ENCODE data around the gene TRPM2.

TRPM2 gene

GRCh38 chr21:44399955-44400790, 46.8 kb downstream of the TRPM2 start:
- no peaks in the 10 kb centered on the region for H3K9me3 ChIP-seq (ENCODE audit: insufficient read depth, low read length)
- no peak overlapping the region for H3K9ac ChIP-seq (ENCODE audit: low read length)
- no peak overlapping the region for H3K27ac ChIP-seq (ENCODE audit: low read length)

DNA sequence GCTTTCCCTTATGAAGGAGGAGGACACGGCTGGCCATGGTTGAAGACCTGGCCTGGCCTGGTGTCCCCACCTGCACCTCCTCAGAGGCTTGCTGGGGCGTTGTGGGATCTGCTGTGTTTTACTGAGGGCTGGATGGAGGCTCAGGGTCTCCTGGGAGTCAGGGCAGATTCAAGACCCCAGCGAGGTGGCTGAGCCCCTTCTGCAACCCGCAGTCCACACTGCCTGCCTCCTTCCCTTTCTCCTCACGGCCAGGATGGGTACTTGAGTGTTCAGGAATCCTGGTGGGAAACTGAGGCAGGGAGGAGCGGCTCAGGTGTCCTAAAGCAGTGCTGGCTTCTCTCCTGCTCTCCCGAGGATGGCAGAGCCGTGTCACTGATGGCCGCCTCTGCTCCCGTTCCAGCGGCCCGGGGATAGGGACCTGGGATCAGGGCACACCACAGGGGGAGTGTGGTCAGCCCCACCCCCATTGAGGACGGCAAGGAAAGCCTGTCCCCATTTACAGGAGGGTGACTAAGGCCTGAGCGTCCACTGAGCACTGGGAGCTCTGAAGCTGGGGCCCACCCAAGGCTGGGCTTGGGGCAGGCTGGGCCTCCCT, 47.5 kb downstream of the TRPM2 start:
- TF ChIP-seq, protein P1, sequence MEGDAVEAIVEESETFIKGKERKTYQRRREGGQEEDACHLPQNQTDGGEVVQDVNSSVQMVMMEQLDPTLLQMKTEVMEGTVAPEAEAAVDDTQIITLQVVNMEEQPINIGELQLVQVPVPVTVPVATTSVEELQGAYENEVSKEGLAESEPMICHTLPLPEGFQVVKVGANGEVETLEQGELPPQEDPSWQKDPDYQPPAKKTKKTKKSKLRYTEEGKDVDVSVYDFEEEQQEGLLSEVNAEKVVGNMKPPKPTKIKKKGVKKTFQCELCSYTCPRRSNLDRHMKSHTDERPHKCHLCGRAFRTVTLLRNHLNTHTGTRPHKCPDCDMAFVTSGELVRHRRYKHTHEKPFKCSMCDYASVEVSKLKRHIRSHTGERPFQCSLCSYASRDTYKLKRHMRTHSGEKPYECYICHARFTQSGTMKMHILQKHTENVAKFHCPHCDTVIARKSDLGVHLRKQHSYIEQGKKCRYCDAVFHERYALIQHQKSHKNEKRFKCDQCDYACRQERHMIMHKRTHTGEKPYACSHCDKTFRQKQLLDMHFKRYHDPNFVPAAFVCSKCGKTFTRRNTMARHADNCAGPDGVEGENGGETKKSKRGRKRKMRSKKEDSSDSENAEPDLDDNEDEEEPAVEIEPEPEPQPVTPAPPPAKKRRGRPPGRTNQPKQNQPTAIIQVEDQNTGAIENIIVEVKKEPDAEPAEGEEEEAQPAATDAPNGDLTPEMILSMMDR (IDR thresholded peaks at IDR 0.05; ENCODE audit: low read depth, low read length), result no peak
- TF ChIP-seq EZH2phosphoT487 (IDR thresholded peaks at IDR 0.05; ENCODE audit: low read depth), result no peak
- Histone ChIP-seq H3K79me2 (ENCODE audit: low read length) (no peaks in the 10 kb centered on the region), H4K20me1 (ENCODE audit: insufficient read depth, low read length) (no peaks in the 10 kb centered on the region), H2AFZ (ENCODE audit: low read depth, low read length) (no peak overlapping the region), H3K4me2 (ENCODE audit: low read length) (no peak overlapping the region), H3K27ac (ENCODE audit: low read length) (no peak overlapping the region), H3K9ac (ENCODE audit: low read length) (no peak overlapping the region), H3K4me1 (ENCODE audit: low read length) (no peaks in the 10 kb centered on the region), H3K27me3 (ENCODE audit: low read depth, low read length) (no peaks in the 10 kb centered on the region), H3K4me3 (ENCODE audit: low read length) (no peak overlapping the region), H3K9me3 (ENCODE audit: insufficient read depth, low read length) (no peaks in the 10 kb centered on the region), H3K36me3 (replicated peaks; ENCODE audit: low read depth, low read length) (peaks cover 21% of the 10 kb centered on the region)

More at GRCh38 chr21:44399955-44400790, 46.8 kb downstream of the TRPM2 start:
- peaks cover 21% of the 10 kb centered on the region for H3K36me3 ChIP-seq (replicated peaks; ENCODE audit: low read depth, low read length)
- H2AFZ ChIP-seq (ENCODE audit: low read depth, low read length), result no peak overlapping the region
- H3K4me3 ChIP-seq (ENCODE audit: low read length), result no peak overlapping the region
- H4K20me1 ChIP-seq (ENCODE audit: insufficient read depth, low read length), result no peaks in the 10 kb centered on the region
- H3K79me2 ChIP-seq (ENCODE audit: low read length), result no peaks in the 10 kb centered on the region
- TF ChIP-seq EZH2phosphoT487 (IDR thresholded peaks at IDR 0.05; ENCODE audit: low read depth), result no peak
- TF ChIP-seq, protein P1 (IDR thresholded peaks at IDR 0.05; ENCODE audit: low read depth, low read length), result no peak
- H3K4me2 ChIP-seq (ENCODE audit: low read length), result no peak overlapping the region
- H3K4me1 ChIP-seq (ENCODE audit: low read length), result no peaks in the 10 kb centered on the region
- no peaks in the 10 kb centered on the region for H3K27me3 ChIP-seq (ENCODE audit: low read depth, low read length)

DNA sequence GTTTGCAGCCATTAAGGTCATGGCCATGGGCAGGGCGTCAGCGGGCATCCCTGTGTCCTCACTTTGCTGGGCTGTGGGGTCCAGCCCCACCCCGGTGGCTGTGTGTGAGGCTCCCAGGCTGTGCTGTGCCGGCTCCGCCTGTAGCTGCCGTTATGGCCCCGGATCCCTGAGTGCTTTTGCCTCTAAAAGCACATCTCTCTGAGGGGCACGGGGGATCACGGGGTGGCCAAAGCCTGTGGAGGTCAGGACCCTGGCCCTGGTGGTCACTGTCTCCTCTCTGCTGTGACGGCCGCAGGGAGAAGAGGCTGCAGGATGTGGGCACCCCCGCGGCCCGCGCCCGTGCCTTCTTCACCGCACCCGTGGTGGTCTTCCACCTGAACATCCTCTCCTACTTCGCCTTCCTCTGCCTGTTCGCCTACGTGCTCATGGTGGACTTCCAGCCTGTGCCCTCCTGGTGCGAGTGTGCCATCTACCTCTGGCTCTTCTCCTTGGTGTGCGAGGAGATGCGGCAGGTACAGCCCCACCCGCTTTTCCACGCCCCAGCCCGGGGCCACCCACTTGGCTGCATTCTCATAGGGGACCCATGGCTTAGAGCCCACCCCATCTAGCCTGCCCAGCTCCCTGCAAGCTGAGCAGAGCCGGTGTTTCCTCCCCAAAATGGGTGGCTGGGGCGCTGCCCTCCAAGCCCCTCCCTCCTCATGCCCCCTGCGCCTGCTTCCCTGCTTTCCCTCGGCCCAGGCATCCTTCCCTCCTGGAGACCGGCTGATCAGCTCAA, 48.2 kb downstream of the TRPM2 start:
- H3K4me3 ChIP-seq (ENCODE audit: low read length), result no peak overlapping the region
- no peaks in the 10 kb centered on the region for H3K4me1 ChIP-seq (ENCODE audit: low read length)
- no peaks in the 10 kb centered on the region for H4K20me1 ChIP-seq (ENCODE audit: insufficient read depth, low read length)
- no peaks in the 10 kb centered on the region for H3K9me3 ChIP-seq (ENCODE audit: insufficient read depth, low read length)
- H2AFZ ChIP-seq (ENCODE audit: low read depth, low read length), result no peak overlapping the region
- H3K4me2 ChIP-seq (ENCODE audit: low read length), result no peak overlapping the region
- TF ChIP-seq EZH2phosphoT487 (IDR thresholded peaks at IDR 0.05; ENCODE audit: low read depth), result no peak
- TF ChIP-seq, protein P1 (IDR thresholded peaks at IDR 0.05; ENCODE audit: low read depth, low read length), result no peak
- no peaks in the 10 kb centered on the region for H3K79me2 ChIP-seq (ENCODE audit: low read length)
- H3K27me3 ChIP-seq (ENCODE audit: low read depth, low read length), result no peaks in the 10 kb centered on the region
- H3K27ac ChIP-seq (ENCODE audit: low read length), result no peak overlapping the region
- H3K36me3 ChIP-seq (replicated peaks; ENCODE audit: low read depth, low read length), result peaks cover 21% of the 10 kb centered on the region
- H3K9ac ChIP-seq (ENCODE audit: low read length), result no peak overlapping the region

Data from OCI-LY3 (cell line).